Caco-2 (cell line): Measurements from ENCODE around the gene TRPT1. TPM values are rescaled to one million over a fixed set of nuclear protein-coding genes. Genes with fewer than 3 reads are reported as not detected.

ENCODE experiments used
- BruUV-seq: library from RNA; stranded (reverse); fragments of 400-500 nt; replicated peaks from 2 replicates; lab custom pipeline; 2021; lab: Mats Ljungman, UMichigan
- CTCF ChIA-PET: fragments of 300-600 bp; sonication (Branson Sonifier 250); formaldehyde crosslinking; loops from one replicate; lab custom pipeline; 2022; ENCODE audit warnings: antibody characterized with exemption; lab: Charles Lee
- POLR2A ChIA-PET: fragments of 300-600 bp; sonication (Branson Sonifier 250); formaldehyde crosslinking; loops from one replicate; lab custom pipeline; 2022; ENCODE audit warnings: antibody characterized with exemption; lab: Charles Lee
- DNase-seq, 2 experiments: peaks; one replicate each; pipeline versions ENCODE4 v3.0.0 to v3.0.0-alpha.2; 2020 to 2022
- H3K27me3 ChIP-seq: replicated peaks from 2 replicates; pipeline ENCODE4 v1.6.0; 2011; ENCODE audit warnings: low read length; ENCODE audit not compliant: control insufficient read depth, insufficient read depth
- H3K36me3 ChIP-seq: 2 replicates; pipeline ENCODE4 v1.5.1; 2011; ENCODE audit warnings: low read length; ENCODE audit not compliant: control insufficient read depth, insufficient read depth
- H3K4me1 ChIP-seq: fragments of 250-450 bp; sonication (Bioruptor Pico); 2 replicates; pipeline ENCODE4 v1.5.1; 2020; ENCODE audit warnings: mild to moderate bottlenecking
- H3K4me3 ChIP-seq: 2 replicates; pipeline ENCODE4 v1.5.1; 2011; ENCODE audit warnings: low read depth, mild to moderate bottlenecking, control low read depth, low read length
- H3K9me3 ChIP-seq: fragments of 250-450 bp; sonication (Bioruptor Pico); 2 replicates; pipeline ENCODE4 v1.5.1; 2020; ENCODE audit warnings: mild to moderate bottlenecking, moderate library complexity
- H3K27ac Mint-ChIP-seq: one replicate; pipeline ENCODE4 v1.8.0; 2022; ENCODE audit warnings: mixed read lengths; ENCODE audit not compliant: unreplicated experiment
- H3K27me3 Mint-ChIP-seq: one replicate; pipeline ENCODE4 v1.8.0; 2022; ENCODE audit warnings: mixed read lengths; ENCODE audit not compliant: insufficient read depth, unreplicated experiment
- H3K36me3 Mint-ChIP-seq: one replicate; pipeline ENCODE4 v1.8.0; 2022; ENCODE audit warnings: mild to moderate bottlenecking, mixed read lengths; ENCODE audit not compliant: insufficient read depth, unreplicated experiment
- H3K4me1 Mint-ChIP-seq: one replicate; pipeline ENCODE4 v1.8.0; 2022; ENCODE audit warnings: low read depth, mixed read lengths; ENCODE audit not compliant: unreplicated experiment
- H3K4me3 Mint-ChIP-seq: one replicate; pipeline ENCODE4 v1.8.0; 2022; ENCODE audit warnings: mild to moderate bottlenecking, moderate library complexity, mixed read lengths; ENCODE audit not compliant: unreplicated experiment
- H3K9me3 Mint-ChIP-seq: one replicate; pipeline ENCODE4 v1.8.0; 2022; ENCODE audit warnings: mixed read lengths; ENCODE audit not compliant: unreplicated experiment
- CTCF ChIP-seq, 2 experiments: fragments of 200-600 bp in 1 of 2; IDR thresholded peaks; 1 replicate in 1 of 2; 2 replicates in 1 of 2; pipeline versions ENCODE4 v1.5.1 to v1.8.0; 2011 to 2022; ENCODE audit warnings: antibody characterized with exemption in 1 of 2, control low read depth in 1 of 2, inconsistent platforms in 1 of 2, low read depth in 1 of 2, low read length in 1 of 2, mild to moderate bottlenecking in 1 of 2, moderate library complexity in 1 of 2; ENCODE audit not compliant: insufficient read depth in 1 of 2, severe bottlenecking in 1 of 2, unreplicated experiment in 1 of 2
- intact Hi-C: fragments of 100-400 bp; cut with micrococcal nuclease; formaldehyde crosslinking; loops from one replicate; pipeline ENCODE4 v1.10.0; 2022; ENCODE audit not compliant: unreplicated experiment
- total RNA-seq: library from RNA; stranded (reverse); gene quantifications from 2 replicates; pipeline ENCODE4 v1.2.3, GENCODE V29; 2022

Gene TRPT1
- total RNA-seq, 1 experiment from 2014 or later = 32.1 TPM

- no peak overlapping the region for H3K4me3 Mint-ChIP-seq
These were observed 3.4 kb downstream of the TRPT1 start for GRCh38 chr11:64222651-64223000.

GRCh38 chr11:64220798-64221197 is 5.2 kb downstream of the TRPT1 start:
- no TSS peak for BruUV-seq
- Histone ChIP-seq H3K4me1 (peaks cover 5% of the 10 kb centered on the region; the same call in 1 of the 2 replicates), H3K36me3 (no peaks in the 10 kb centered on the region; the same call in 1 of the 2 replicates), H3K4me3 (no peak overlapping the region), H3K9me3 (no peaks in the 10 kb centered on the region), H3K27me3 (no peaks in the 10 kb centered on the region)
- H3K9me3 Mint-ChIP-seq = no peaks in the 10 kb centered on the region
- no peaks in the 10 kb centered on the region for H3K4me1 Mint-ChIP-seq
- ChIA-PET CTCF (no interaction called here), POLR2A (no interaction called here)
- no peak overlapping the region for H3K27ac Mint-ChIP-seq
- H3K27me3 Mint-ChIP-seq = no peaks in the 10 kb centered on the region
- intact Hi-C loops = no loop called here
- DNase-seq = no peak
- no peak for TF ChIP-seq CTCF (IDR thresholded peaks at IDR 0.05; ENCODE audit: insufficient read depth in 1 of 2, low read depth in 1 of 2, low read length in 1 of 2, severe bottlenecking in 1 of 2, unreplicated experiment in 1 of 2)
- H3K4me3 Mint-ChIP-seq = no peak overlapping the region
- H3K36me3 Mint-ChIP-seq = peaks cover 7% of the 10 kb centered on the region

More at GRCh38 chr11:64222651-64223000, 3.4 kb downstream of the TRPT1 start:
- no peak overlapping the region for H3K4me3 ChIP-seq
- intact Hi-C loops = no loop called here
- H3K27me3 ChIP-seq = no peaks in the 10 kb centered on the region
- Mint-ChIP-seq H3K9me3 (no peaks in the 10 kb centered on the region), H3K27ac (no peak overlapping the region), H3K36me3 (peaks cover 13% of the 10 kb centered on the region), H3K4me1 (no peaks in the 10 kb centered on the region), H3K27me3 (no peaks in the 10 kb centered on the region)
- no peak for DNase-seq
- H3K9me3 ChIP-seq = no peaks in the 10 kb centered on the region
- BruUV-seq = no TSS peak
- TF ChIP-seq CTCF (IDR thresholded peaks at IDR 0.05; ENCODE audit: insufficient read depth in 1 of 2, low read depth in 1 of 2, low read length in 1 of 2, severe bottlenecking in 1 of 2, unreplicated experiment in 1 of 2) = no peak
- peaks cover 14% of the 10 kb centered on the region for H3K4me1 ChIP-seq
- no peaks in the 10 kb centered on the region; the same call in 1 of the 2 replicates for H3K36me3 ChIP-seq
- ChIA-PET POLR2A (no interaction called here), CTCF (interaction anchor here (0.6 kb wide), 1 partner anchor 19 kb away, joined by 8 read pairs; no protein-coding TSS in a partner anchor)

- POLR2A ChIA-PET = no interaction called here
These were observed 5.7 kb downstream of the TRPT1 start for GRCh38 chr11:64220271-64220670.

More at GRCh38 chr11:64220271-64220670, 5.7 kb downstream of the TRPT1 start:
- CTCF ChIA-PET = no interaction called here
- TF ChIP-seq CTCF (IDR thresholded peaks at IDR 0.05; ENCODE audit: insufficient read depth in 1 of 2, low read depth in 1 of 2, low read length in 1 of 2, severe bottlenecking in 1 of 2, unreplicated experiment in 1 of 2) = no peak
- no peaks in the 10 kb centered on the region for H3K27me3 ChIP-seq
- H3K36me3 ChIP-seq = no peaks in the 10 kb centered on the region; the same call in 1 of the 2 replicates
- Mint-ChIP-seq H3K27ac (no peak overlapping the region), H3K4me3 (no peak overlapping the region), H3K4me1 (no peaks in the 10 kb centered on the region), H3K9me3 (no peaks in the 10 kb centered on the region), H3K36me3 (peaks cover 6% of the 10 kb centered on the region), H3K27me3 (no peaks in the 10 kb centered on the region)
- H3K4me3 ChIP-seq = no peak overlapping the region
- H3K9me3 ChIP-seq = no peaks in the 10 kb centered on the region
- peaks cover 3% of the 10 kb centered on the region; the same call in 1 of the 2 replicates for H3K4me1 ChIP-seq
- DNase-seq = no peak
- BruUV-seq = no TSS peak
- intact Hi-C loops = no loop called here
